ENCODE results near the gene MTF2. TPM values are rescaled to one million over a fixed set of nuclear protein-coding genes. Genes with fewer than 3 reads are reported as not detected.

MTF2 gene
- total RNA-seq, 2 experiments from 2014 or later = 49.8 to 55.0 TPM

- CTCF ChIA-PET = interaction anchor here (1.4 kb wide), 1 partner anchor 44 kb away, joined by 5 read pairs; no protein-coding TSS in a partner anchor
- H3K27me3 Mint-ChIP-seq = no peaks in the 10 kb centered on the region
- ATAC-seq (no peak), DNase-seq (no peak)
- H3K9me3 Mint-ChIP-seq (ENCODE audit: low read depth) = no peaks in the 10 kb centered on the region
- H3K36me3 Mint-ChIP-seq (ENCODE audit: low read depth) = no peaks in the 10 kb centered on the region
- peaks cover 7% of the 10 kb centered on the region for H3K4me1 Mint-ChIP-seq
- no peak overlapping the region for H3K4me3 Mint-ChIP-seq
- POLR2A ChIA-PET = no interaction called here
- intact Hi-C loops (cut with DNase I, micrococcal nuclease) = loop anchor here in 1 of 2 experiments (10.0 kb wide), 1 partner anchor 567 kb away; no protein-coding TSS in a partner anchor
- H3K27ac Mint-ChIP-seq = no peak overlapping the region
Observed at GRCh38 chr1:93047618-93048017, 31.5 kb upstream of the MTF2 start.

GRCh38 chr1:93051961-93052360 lies 27.1 kb upstream of the MTF2 start:
- DNase-seq = no peak
- CTCF ChIA-PET = no interaction called here

GRCh38 chr1:93056214-93056613 lies 22.9 kb upstream of the MTF2 start:
- ATAC-seq (no peak), DNase-seq (peak; percentile 21)
- POLR2A ChIA-PET = no interaction called here
- Mint-ChIP-seq H3K9me3 (ENCODE audit: low read depth) (no peaks in the 10 kb centered on the region), H3K27me3 (peaks cover 10% of the 10 kb centered on the region), H3K27ac (no peak overlapping the region), H3K4me1 (no peaks in the 10 kb centered on the region), H3K36me3 (ENCODE audit: low read depth) (no peaks in the 10 kb centered on the region), H3K4me3 (no peak overlapping the region)
- CTCF ChIA-PET = interaction anchor here (0.6 to 1.9 kb wide), 6 partner anchors 11 to 96 kb away, joined by 3 to 5 read pairs (median 4); partner anchors contain the start of gene DIPK1A
- intact Hi-C loops (cut with DNase I, micrococcal nuclease) = no loop called here

More at GRCh38 chr1:93051961-93052360, 27.1 kb upstream of the MTF2 start:
- POLR2A ChIA-PET = no interaction called here
- Mint-ChIP-seq H3K4me1 (no peaks in the 10 kb centered on the region), H3K4me3 (no peak overlapping the region), H3K27ac (no peak overlapping the region), H3K36me3 (ENCODE audit: low read depth) (no peaks in the 10 kb centered on the region), H3K9me3 (ENCODE audit: low read depth) (no peaks in the 10 kb centered on the region), H3K27me3 (no peaks in the 10 kb centered on the region)
- ATAC-seq = no peak
- intact Hi-C loops (cut with DNase I, micrococcal nuclease) = no loop called here

- Mint-ChIP-seq H3K36me3 (ENCODE audit: low read depth) (no peaks in the 10 kb centered on the region), H3K4me3 (no peak overlapping the region), H3K9me3 (ENCODE audit: low read depth) (no peaks in the 10 kb centered on the region), H3K27me3 (peaks cover 10% of the 10 kb centered on the region), H3K4me1 (no peaks in the 10 kb centered on the region), H3K27ac (no peak overlapping the region)
- DNase-seq (no peak), ATAC-seq (no peak)
- CTCF ChIA-PET = interaction anchor here (0.6 to 1.9 kb wide), 8 partner anchors 11 to 197 kb away, joined by 3 to 5 read pairs (median 4); partner anchors contain the start of gene DIPK1A
- POLR2A ChIA-PET = no interaction called here
- intact Hi-C loops (cut with DNase I, micrococcal nuclease) = no loop called here
Observed at GRCh38 chr1:93056649-93057048, 22.4 kb upstream of the MTF2 start.

- Mint-ChIP-seq H3K4me1 (no peaks in the 10 kb centered on the region), H3K4me3 (no peak overlapping the region), H3K27ac (no peak overlapping the region), H3K27me3 (peaks cover 10% of the 10 kb centered on the region), H3K36me3 (ENCODE audit: low read depth) (no peaks in the 10 kb centered on the region), H3K9me3 (ENCODE audit: low read depth) (no peaks in the 10 kb centered on the region)
- ChIA-PET POLR2A (interaction anchor here (0.9 kb wide), 1 partner anchor 100 kb away, joined by 3 read pairs; no protein-coding TSS in a partner anchor), CTCF (interaction anchor here (0.6 to 2.9 kb wide), 33 partner anchors 9 to 359 kb away, joined by 3 to 38 read pairs (median 4); no protein-coding TSS in a partner anchor)
- ATAC-seq (peak; percentile 89), DNase-seq (peak; percentile 63)
- intact Hi-C loops (cut with DNase I, micrococcal nuclease) = loop anchor here (1.0 to 2.0 kb wide), 2 partner anchors 41 to 203 kb away; no protein-coding TSS in a partner anchor
Observed at GRCh38 chr1:93061895-93062792, 16.9 kb upstream of the MTF2 start.

- no peak overlapping the region for H3K4me3 Mint-ChIP-seq
- POLR2A ChIA-PET = no interaction called here
- peaks cover 3% of the 10 kb centered on the region for H3K36me3 Mint-ChIP-seq (ENCODE audit: low read depth)
- intact Hi-C loops (cut with DNase I, micrococcal nuclease) = loop anchor here in 1 of 2 experiments (5.0 to 10.0 kb wide), 4 partner anchors 54 to 591 kb away; partner anchors contain the start of genes FNBP1L and GFI1
- ATAC-seq (no peak), DNase-seq (no peak)
- H3K27ac Mint-ChIP-seq = no peak overlapping the region
- H3K27me3 Mint-ChIP-seq = no peaks in the 10 kb centered on the region
- H3K9me3 Mint-ChIP-seq (ENCODE audit: low read depth) = no peaks in the 10 kb centered on the region
- H3K4me1 Mint-ChIP-seq = peaks cover 19% of the 10 kb centered on the region
- CTCF ChIA-PET = interaction anchor here (1.0 kb wide), 1 partner anchor 14 kb away, joined by 3 read pairs; no protein-coding TSS in a partner anchor
Observed at GRCh38 chr1:93076268-93076667, 2.8 kb upstream of the MTF2 start.

GRCh38 chr1:93078203-93078602 lies 880 bp upstream of the MTF2 start:
- Mint-ChIP-seq H3K4me1 (peaks cover 21% of the 10 kb centered on the region), H3K36me3 (ENCODE audit: low read depth) (peaks cover 9% of the 10 kb centered on the region), H3K4me3 (peak overlapping the region; percentile 94), H3K27me3 (no peaks in the 10 kb centered on the region), H3K9me3 (ENCODE audit: low read depth) (no peaks in the 10 kb centered on the region), H3K27ac (peak overlapping the region; percentile 94)
- ATAC-seq = no peak
- CTCF ChIA-PET = interaction anchor here (0.6 to 1.7 kb wide), 8 partner anchors 17 to 1313 kb away, joined by 3 to 5 read pairs (median 4); no protein-coding TSS in a partner anchor
- DNase-seq = no peak
- POLR2A ChIA-PET = interaction anchor here (1.2 to 2.7 kb wide), 5 partner anchors 93 to 267 kb away, joined by 3 to 16 read pairs (median 6); partner anchors contain the start of genes DIPK1A and RPL5
- intact Hi-C loops (cut with DNase I, micrococcal nuclease) = loop anchor here (2.0 to 10.0 kb wide), 8 partner anchors 56 to 769 kb away; partner anchors contain the start of genes DIPK1A (in 2 of the 2), DR1 (in 1 of the 2), FNBP1L (in 1 of the 2) and GFI1 (in 1 of the 2)

GRCh38 chr1:93078638-93078985 lies 471 bp upstream of the MTF2 start:
- no peaks in the 10 kb centered on the region for H3K9me3 Mint-ChIP-seq (ENCODE audit: low read depth)
- ChIA-PET CTCF (interaction anchor here (0.6 to 3.0 kb wide), 12 partner anchors 12 to 1312 kb away, joined by 3 to 19 read pairs (median 4); no protein-coding TSS in a partner anchor), POLR2A (interaction anchor here (1.0 to 2.7 kb wide), 6 partner anchors 36 to 267 kb away, joined by 3 to 16 read pairs (median 6); partner anchors contain the start of genes DIPK1A and RPL5)
- peaks cover 25% of the 10 kb centered on the region for H3K4me1 Mint-ChIP-seq
- intact Hi-C loops (cut with DNase I, micrococcal nuclease) = loop anchor here (2.0 to 10.0 kb wide), 8 partner anchors 56 to 768 kb away; partner anchors contain the start of genes DIPK1A (in 2 of the 2), DR1 (in 1 of the 2), FNBP1L (in 1 of the 2) and GFI1 (in 1 of the 2)
- peaks cover 13% of the 10 kb centered on the region for H3K36me3 Mint-ChIP-seq (ENCODE audit: low read depth)
- peak overlapping the region; percentile 94 for H3K4me3 Mint-ChIP-seq
- ATAC-seq (no peak), DNase-seq (no peak)
- no peaks in the 10 kb centered on the region for H3K27me3 Mint-ChIP-seq
- peak overlapping the region; percentile 94 for H3K27ac Mint-ChIP-seq

GRCh38 chr1:93079685-93080141 lies 630 bp downstream of the MTF2 start:
- Mint-ChIP-seq H3K27ac (peak overlapping the region; percentile 94), H3K4me3 (peak overlapping the region; percentile 94), H3K4me1 (peaks cover 34% of the 10 kb centered on the region), H3K9me3 (ENCODE audit: low read depth) (no peaks in the 10 kb centered on the region), H3K27me3 (no peaks in the 10 kb centered on the region), H3K36me3 (ENCODE audit: low read depth) (peaks cover 23% of the 10 kb centered on the region)
- ATAC-seq = no peak
- ChIA-PET POLR2A (interaction anchor here (1.0 to 2.7 kb wide), 7 partner anchors 15 to 265 kb away, joined by 3 to 16 read pairs (median 6); partner anchors contain the start of genes DIPK1A and RPL5), CTCF (interaction anchor here (0.9 to 3.0 kb wide), 23 partner anchors 9 to 540 kb away, joined by 3 to 19 read pairs (median 5); partner anchors contain the start of gene DR1)
- intact Hi-C loops (cut with DNase I, micrococcal nuclease) = loop anchor here (1.0 to 10.0 kb wide), 12 partner anchors 37 to 767 kb away; partner anchors contain the start of genes CCDC18 (in 2 of the 2), DIPK1A (in 2 of the 2), DR1 (in 2 of the 2) and TMED5 (in 2 of the 2)
- DNase-seq = peak; percentile 53

GRCh38 chr1:93080179-93080823 lies 1.2 kb downstream of the MTF2 start:
- no peaks in the 10 kb centered on the region for H3K27me3 Mint-ChIP-seq
- ATAC-seq = peak; percentile 65
- H3K4me3 Mint-ChIP-seq = peak overlapping the region; percentile 94
- DNase-seq = no peak
- intact Hi-C loops (cut with DNase I, micrococcal nuclease) = no loop called here
- CTCF ChIA-PET = interaction anchor here (0.6 to 3.0 kb wide), 25 partner anchors 9 to 540 kb away, joined by 3 to 19 read pairs (median 5); partner anchors contain the start of gene DR1
- no peaks in the 10 kb centered on the region for H3K9me3 Mint-ChIP-seq (ENCODE audit: low read depth)
- H3K36me3 Mint-ChIP-seq (ENCODE audit: low read depth) = peaks cover 25% of the 10 kb centered on the region
- peaks cover 34% of the 10 kb centered on the region for H3K4me1 Mint-ChIP-seq
- POLR2A ChIA-PET = interaction anchor here (0.8 to 2.7 kb wide), 3 partner anchors 15 to 118 kb away, joined by 3 to 16 read pairs (median 3); partner anchors contain the start of gene DIPK1A
- peak overlapping the region; percentile 94 for H3K27ac Mint-ChIP-seq

All from activated CD4-positive, alpha-beta T cell treated with anti-CD3 and anti-CD28 coated beads for 36 hours (primary cell).